H9 (cell line): ENCODE measurements around the gene ADAP2. TPM values are rescaled to one million over a fixed set of nuclear protein-coding genes. Genes with fewer than 3 reads are reported as not detected.

Experiments used
- DNase-seq: peaks from one replicate; pipeline ENCODE4 v3.0.0-alpha.2; 2017
- H2AFZ ChIP-seq: one replicate; pipeline ENCODE4 v1.6.1; 2013; ENCODE audit warnings: mild to moderate bottlenecking, low read length, control low read depth, moderate library complexity
- H2AK5ac ChIP-seq: 2 replicates; pipeline ENCODE4 v1.6.1; 2013; ENCODE audit warnings: low read length, control low read depth, mixed read lengths; ENCODE audit not compliant: insufficient read length
- H2BK120ac ChIP-seq: one replicate; pipeline ENCODE4 v1.6.1; 2013; ENCODE audit warnings: low read depth, mild to moderate bottlenecking, low read length, control low read depth, inconsistent platforms; ENCODE audit not compliant: poor library complexity, severe bottlenecking
- H2BK12ac ChIP-seq: 2 replicates; pipeline ENCODE4 v1.6.1; 2013; ENCODE audit warnings: low read length, control low read depth, mixed read lengths, low read depth; ENCODE audit not compliant: insufficient read length
- H2BK15ac ChIP-seq: 2 replicates; pipeline ENCODE4 v1.6.1; 2013; ENCODE audit warnings: low read depth, low read length, control low read depth
- H2BK20ac ChIP-seq: one replicate; pipeline ENCODE4 v1.6.1; 2013; ENCODE audit warnings: low read depth, mild to moderate bottlenecking, low read length, control low read depth, inconsistent platforms; ENCODE audit not compliant: poor library complexity, severe bottlenecking
- H2BK5ac ChIP-seq: 2 replicates; pipeline ENCODE4 v1.6.1; 2013; ENCODE audit warnings: low read length, control low read depth, mixed read lengths; ENCODE audit not compliant: insufficient read length
- H3K14ac ChIP-seq: 2 replicates; pipeline ENCODE4 v1.6.1; 2013; ENCODE audit warnings: low read length, control low read depth; ENCODE audit not compliant: insufficient read depth
- H3K18ac ChIP-seq: 2 replicates; pipeline ENCODE4 v1.6.1; 2013; ENCODE audit warnings: low read depth, mild to moderate bottlenecking, mixed read lengths, low read length, control low read depth; ENCODE audit not compliant: insufficient read length
- H3K23ac ChIP-seq: 2 replicates; pipeline ENCODE4 v1.6.1; 2013; ENCODE audit warnings: low read length, control low read depth, mixed read lengths, low read depth; ENCODE audit not compliant: insufficient read length
- H3K23me2 ChIP-seq: 2 replicates; pipeline ENCODE4 v1.6.1; 2013; ENCODE audit warnings: low read depth, mild to moderate bottlenecking, mixed read lengths, low read length, control low read depth; ENCODE audit not compliant: insufficient read length, poor library complexity, severe bottlenecking
- H3K27ac ChIP-seq: 2 replicates; pipeline ENCODE4 v1.5.1; 2013; ENCODE audit warnings: low read length, control low read depth, mixed read lengths, low read depth; ENCODE audit not compliant: insufficient read length
- H3K27me3 ChIP-seq: 2 replicates; pipeline ENCODE4 v1.6.1; 2013; ENCODE audit warnings: low read length, control low read depth, inconsistent platforms; ENCODE audit not compliant: insufficient read depth
- H3K4ac ChIP-seq: 2 replicates; pipeline ENCODE4 v1.6.1; 2013; ENCODE audit warnings: low read depth, mild to moderate bottlenecking, control low read depth, inconsistent platforms, low read length, moderate library complexity
- H3K4me1 ChIP-seq: 2 replicates; pipeline ENCODE4 v1.6.1; 2013; ENCODE audit warnings: low read length, control low read depth, inconsistent platforms; ENCODE audit not compliant: insufficient read depth
- H3K4me2 ChIP-seq: 2 replicates; pipeline ENCODE4 v1.6.1; 2013; ENCODE audit warnings: low read length, control low read depth, mixed read lengths; ENCODE audit not compliant: insufficient read length, insufficient read depth
- H3K56ac ChIP-seq: 2 replicates; pipeline ENCODE4 v1.6.1; 2013; ENCODE audit warnings: low read depth, mild to moderate bottlenecking, mixed read lengths, low read length, control low read depth; ENCODE audit not compliant: insufficient read length
- H3K79me1 ChIP-seq: 2 replicates; pipeline ENCODE4 v1.6.1; 2013; ENCODE audit warnings: low read depth, mild to moderate bottlenecking, moderate library complexity, low read length, control low read depth, inconsistent platforms; ENCODE audit not compliant: insufficient read depth, poor library complexity, severe bottlenecking
- H3K79me2 ChIP-seq: 2 replicates; pipeline ENCODE4 v1.6.1; 2013; ENCODE audit warnings: low read length, control low read depth, inconsistent platforms; ENCODE audit not compliant: insufficient read depth
- H3K9ac ChIP-seq: 2 replicates; pipeline ENCODE4 v1.6.1; 2013; ENCODE audit warnings: low read length, control low read depth, mixed read lengths; ENCODE audit not compliant: insufficient read length; ENCODE audit errors: extremely low read depth
- H3K9me3 ChIP-seq: one replicate; pipeline ENCODE4 v1.6.1; 2013; ENCODE audit warnings: low read depth, low read length, inconsistent platforms; ENCODE audit not compliant: control insufficient read depth
- H3T11ph ChIP-seq: one replicate; pipeline ENCODE4 v1.6.1; 2013; ENCODE audit warnings: mild to moderate bottlenecking, low read length, control low read depth, inconsistent platforms
- H4K20me1 ChIP-seq: one replicate; pipeline ENCODE4 v1.6.1; 2013; ENCODE audit not compliant: control insufficient read depth, insufficient read length, insufficient read depth
- H4K5ac ChIP-seq: 2 replicates; pipeline ENCODE4 v1.6.1; 2013; ENCODE audit warnings: low read depth, mild to moderate bottlenecking, mixed read lengths, low read length, control low read depth; ENCODE audit not compliant: insufficient read length
- H4K8ac ChIP-seq: replicated peaks from 2 replicates; pipeline ENCODE4 v1.6.1; 2013; ENCODE audit warnings: low read length, control low read depth, mixed read lengths, low read depth; ENCODE audit not compliant: insufficient read length
- H4K91ac ChIP-seq: 2 replicates; pipeline ENCODE4 v1.6.1; 2013; ENCODE audit warnings: low read depth, mild to moderate bottlenecking, moderate library complexity, mixed read lengths, low read length, control low read depth; ENCODE audit not compliant: insufficient read length
- H3K27ac Mint-ChIP-seq, 3 experiments: 2 replicates in 2 of 3; 3 replicates in 1 of 3; pipeline ENCODE4 v1.8.0; 2020 to 2021; ENCODE audit warnings: mixed read lengths in 3 of 3, mild to moderate bottlenecking in 1 of 3, moderate library complexity in 1 of 3
- H3K27me3 Mint-ChIP-seq: 2 replicates; pipeline ENCODE4 v1.8.0; 2021; ENCODE audit warnings: low read depth, mild to moderate bottlenecking, moderate library complexity, mixed read lengths
- H3K36me3 Mint-ChIP-seq, 3 experiments: 2 replicates in 2 of 3; 3 replicates in 1 of 3; pipeline ENCODE4 v1.8.0; 2020 to 2021; ENCODE audit warnings: low read depth in 3 of 3, mixed read lengths in 3 of 3; ENCODE audit not compliant: insufficient read depth in 1 of 3
- H3K4me1 Mint-ChIP-seq, 2 experiments: 2 replicates each; pipeline ENCODE4 v1.8.0; 2020; ENCODE audit warnings: mixed read lengths in 2 of 2
- H3K4me3 Mint-ChIP-seq, 2 experiments: 2 replicates in 1 of 2; 3 replicates in 1 of 2; pipeline ENCODE4 v1.8.0; 2020 to 2021; ENCODE audit warnings: mild to moderate bottlenecking in 2 of 2, mixed read lengths in 2 of 2, moderate library complexity in 1 of 2
- H3K9me3 Mint-ChIP-seq, 2 experiments: 2 replicates in 1 of 2; 3 replicates in 1 of 2; pipeline ENCODE4 v1.8.0; 2020; ENCODE audit warnings: mild to moderate bottlenecking in 2 of 2, mixed read lengths in 2 of 2, moderate library complexity in 1 of 2
- WGBS: extraction: QIAGEN DNeasy Blood & Tissue Kit; methylation state at CpG from one replicate; pipeline ENCODE4 v1.1.7; 2013; ENCODE audit warnings: missing lambda C conversion rate, low lambda C conversion rate, mixed read lengths; ENCODE audit not compliant: insufficient read length; ENCODE audit errors: extremely low coverage; 5-methylcytosine and 5-hydroxymethylcytosine counted together
- total RNA-seq: library from RNA; stranded (reverse); gene quantifications from 2 replicates; pipeline ENCODE4 v1.2.1, GENCODE V29; 2021
- TF ChIP-seq, protein P1 (sequence below): fragments of 200-600 bp; sonication (generic); conservative IDR thresholded peaks from 3 replicates; pipeline ENCODE4 v1.8.0; 2021; ENCODE audit warnings: antibody characterized with exemption, mild to moderate bottlenecking

The ADAP2 gene
- total RNA-seq, 1 experiment from 2014 or later, result 1.2 TPM

DNA sequence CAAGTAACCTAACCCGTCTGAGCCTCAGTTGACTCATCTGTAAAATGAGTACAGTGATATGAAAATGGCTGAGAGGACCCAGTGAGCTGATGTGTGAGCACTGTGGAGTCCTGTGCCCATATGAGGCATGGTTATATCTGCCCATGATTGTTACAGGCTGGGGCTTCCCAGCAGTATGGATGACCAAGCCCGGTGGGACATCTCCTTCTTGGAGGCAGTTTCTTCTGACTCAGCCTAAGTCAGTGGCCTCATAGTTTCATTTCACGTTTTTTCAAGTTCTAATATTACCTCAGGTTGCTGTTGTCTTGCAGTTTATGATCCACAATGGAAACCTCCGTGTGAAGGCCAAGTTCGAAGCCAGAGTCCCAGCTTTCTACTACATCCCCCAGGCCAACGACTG lies 4.8 kb downstream of the ADAP2 start:
- Histone ChIP-seq H4K20me1 (no peaks in the 10 kb centered on the region), H3K23me2 (peaks cover 10% of the 10 kb centered on the region)

More for the DNA sequence above, 4.8 kb downstream of the ADAP2 start:
- no peak overlapping the region for H2BK5ac ChIP-seq
- H2AFZ ChIP-seq, result no peak overlapping the region
- H3T11ph ChIP-seq, result no peak overlapping the region
- H3K14ac ChIP-seq, result no peak overlapping the region
- H3K4me3 Mint-ChIP-seq, result no peak overlapping the region
- no peak overlapping the region for H2BK12ac ChIP-seq
- no peak overlapping the region for H3K18ac ChIP-seq
- WGBS, result no CpG with 5 or more reads among the region's 6 CpGs
- H3K4me1 Mint-ChIP-seq, result peaks cover 6% of the 10 kb centered on the region in 2 experiments
- H3K36me3 Mint-ChIP-seq, result no peaks in the 10 kb centered on the region; a peak in 1 of 7 replicates
- no peak for DNase-seq
- TF ChIP-seq, protein P1, sequence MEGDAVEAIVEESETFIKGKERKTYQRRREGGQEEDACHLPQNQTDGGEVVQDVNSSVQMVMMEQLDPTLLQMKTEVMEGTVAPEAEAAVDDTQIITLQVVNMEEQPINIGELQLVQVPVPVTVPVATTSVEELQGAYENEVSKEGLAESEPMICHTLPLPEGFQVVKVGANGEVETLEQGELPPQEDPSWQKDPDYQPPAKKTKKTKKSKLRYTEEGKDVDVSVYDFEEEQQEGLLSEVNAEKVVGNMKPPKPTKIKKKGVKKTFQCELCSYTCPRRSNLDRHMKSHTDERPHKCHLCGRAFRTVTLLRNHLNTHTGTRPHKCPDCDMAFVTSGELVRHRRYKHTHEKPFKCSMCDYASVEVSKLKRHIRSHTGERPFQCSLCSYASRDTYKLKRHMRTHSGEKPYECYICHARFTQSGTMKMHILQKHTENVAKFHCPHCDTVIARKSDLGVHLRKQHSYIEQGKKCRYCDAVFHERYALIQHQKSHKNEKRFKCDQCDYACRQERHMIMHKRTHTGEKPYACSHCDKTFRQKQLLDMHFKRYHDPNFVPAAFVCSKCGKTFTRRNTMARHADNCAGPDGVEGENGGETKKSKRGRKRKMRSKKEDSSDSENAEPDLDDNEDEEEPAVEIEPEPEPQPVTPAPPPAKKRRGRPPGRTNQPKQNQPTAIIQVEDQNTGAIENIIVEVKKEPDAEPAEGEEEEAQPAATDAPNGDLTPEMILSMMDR, result no peak
- no peaks in the 10 kb centered on the region for H3K4me1 ChIP-seq
- H4K8ac ChIP-seq, result no peak overlapping the region
- H3K9me3 Mint-ChIP-seq, result 0 out of 5 replicates have a peak, but pooled peaks cover 0 to 2% of the 10 kb centered on the region in 2 experiments
- H3K4ac ChIP-seq, result no peak overlapping the region
- H3K27me3 ChIP-seq, result peaks cover 12% of the 10 kb centered on the region; the same call in 1 of the 2 replicates
- no peak overlapping the region for H3K9ac ChIP-seq
- H4K5ac ChIP-seq, result no peak overlapping the region
- peaks cover 49% of the 10 kb centered on the region for H3K27me3 Mint-ChIP-seq
- no peak overlapping the region for H2BK15ac ChIP-seq
- no peak overlapping the region for H3K27ac ChIP-seq
- H4K91ac ChIP-seq, result no peak overlapping the region
- H3K79me1 ChIP-seq, result no peaks in the 10 kb centered on the region
- H3K9me3 ChIP-seq, result no peaks in the 10 kb centered on the region
- H3K4me2 ChIP-seq, result no peak overlapping the region
- H3K79me2 ChIP-seq, result no peaks in the 10 kb centered on the region
- no peak overlapping the region for H2AK5ac ChIP-seq
- no peak overlapping the region for H3K56ac ChIP-seq
- no peak overlapping the region for H2BK20ac ChIP-seq
- no peak overlapping the region for H3K27ac Mint-ChIP-seq
- H2BK120ac ChIP-seq, result no peak overlapping the region
- H3K23ac ChIP-seq, result no peak overlapping the region
